ENCODE results near the gene EPRS1. TPM values are rescaled to one million over a fixed set of nuclear protein-coding genes. Genes with fewer than 3 reads are reported as not detected.
A peak's percentile ranks its signal among the peaks of the same experiment; 100 is the strongest.

EPRS1 gene
- total and polyA plus RNA-seq, 2 of the 13 experiments (the other 11 are each of a cell fraction or from before 2014, with no cell fraction given): 86.1 to 124 TPM

GRCh38 chr1:220089650-220090556 is 43.6 kb upstream of the EPRS1 start, which contains the start of gene BPNT1 (continued):
- TF ChIP-seq ZNF350 (CRISPR knock-in tag; IDR thresholded peaks at IDR 0.05; ENCODE audit: borderline replicate concordance, low read depth) (peak; percentile 73; the same call in 1 of the 2 replicates), EHMT2 (IDR thresholded peaks at IDR 0.05; ENCODE audit: borderline replicate concordance, low read depth, low read length) (no peak), ZNF17 (CRISPR knock-in tag; IDR thresholded peaks at IDR 0.05) (no peak), NR2F6 (IDR thresholded peaks at IDR 0.05) (0 out of 2 replicates have a peak, but pooled peaks have one; percentile 13), NR2F6 (CRISPR knock-in tag; IDR thresholded peaks at IDR 0.05) (no peak), BATF2 (CRISPR knock-in tag; IDR thresholded peaks at IDR 0.05) (no peak), THYN1 (CRISPR knock-in tag; IDR thresholded peaks at IDR 0.05; ENCODE audit: borderline replicate concordance, low read depth) (no peak), MIER3 (CRISPR knock-in tag; IDR thresholded peaks at IDR 0.05; ENCODE audit: borderline replicate concordance) (peak; percentile 60; the same call in 1 of the 2 replicates), SOX13 (IDR thresholded peaks at IDR 0.05) (no peak), SOX13 (CRISPR knock-in tag; conservative IDR thresholded peaks at IDR 0.05 in 1 of 2, IDR thresholded peaks at IDR 0.05 in 1 of 2) (peak in 1 of 2 experiments; percentile 36; a peak in 1 of 4 replicates), GATAD1 (CRISPR knock-in tag; IDR thresholded peaks at IDR 0.05) (peak; percentile 85), HMG20A (CRISPR knock-in tag; IDR thresholded peaks at IDR 0.05; ENCODE audit: borderline replicate concordance) (no peak), ATF4 (CRISPR knock-in tag; IDR thresholded peaks at IDR 0.05) (no peak), SRF (IDR thresholded peaks at IDR 0.05; ENCODE audit: low read depth, low read length) (no peak), RFXAP (CRISPR knock-in tag; IDR thresholded peaks at IDR 0.05; ENCODE audit: borderline replicate concordance) (peak; percentile 63; the same call in 1 of the 2 replicates), ZNF724P (CRISPR knock-in tag; IDR thresholded peaks at IDR 0.05; ENCODE audit: borderline replicate concordance) (no peak), GLMP (CRISPR knock-in tag; IDR thresholded peaks at IDR 0.05; ENCODE audit: borderline replicate concordance) (no peak), ZNF577 (CRISPR knock-in tag; IDR thresholded peaks at IDR 0.05; ENCODE audit: borderline replicate concordance, low read depth) (no peak), SOX5 (CRISPR knock-in tag; IDR thresholded peaks at IDR 0.05; ENCODE audit: borderline replicate concordance) (0 out of 2 replicates have a peak, but pooled peaks have one; percentile 13), ZNF552 (CRISPR knock-in tag; IDR thresholded peaks at IDR 0.05; ENCODE audit: borderline replicate concordance) (no peak; the same call in 1 of the 2 replicates)
- TF ChIP-seq, protein P1, sequence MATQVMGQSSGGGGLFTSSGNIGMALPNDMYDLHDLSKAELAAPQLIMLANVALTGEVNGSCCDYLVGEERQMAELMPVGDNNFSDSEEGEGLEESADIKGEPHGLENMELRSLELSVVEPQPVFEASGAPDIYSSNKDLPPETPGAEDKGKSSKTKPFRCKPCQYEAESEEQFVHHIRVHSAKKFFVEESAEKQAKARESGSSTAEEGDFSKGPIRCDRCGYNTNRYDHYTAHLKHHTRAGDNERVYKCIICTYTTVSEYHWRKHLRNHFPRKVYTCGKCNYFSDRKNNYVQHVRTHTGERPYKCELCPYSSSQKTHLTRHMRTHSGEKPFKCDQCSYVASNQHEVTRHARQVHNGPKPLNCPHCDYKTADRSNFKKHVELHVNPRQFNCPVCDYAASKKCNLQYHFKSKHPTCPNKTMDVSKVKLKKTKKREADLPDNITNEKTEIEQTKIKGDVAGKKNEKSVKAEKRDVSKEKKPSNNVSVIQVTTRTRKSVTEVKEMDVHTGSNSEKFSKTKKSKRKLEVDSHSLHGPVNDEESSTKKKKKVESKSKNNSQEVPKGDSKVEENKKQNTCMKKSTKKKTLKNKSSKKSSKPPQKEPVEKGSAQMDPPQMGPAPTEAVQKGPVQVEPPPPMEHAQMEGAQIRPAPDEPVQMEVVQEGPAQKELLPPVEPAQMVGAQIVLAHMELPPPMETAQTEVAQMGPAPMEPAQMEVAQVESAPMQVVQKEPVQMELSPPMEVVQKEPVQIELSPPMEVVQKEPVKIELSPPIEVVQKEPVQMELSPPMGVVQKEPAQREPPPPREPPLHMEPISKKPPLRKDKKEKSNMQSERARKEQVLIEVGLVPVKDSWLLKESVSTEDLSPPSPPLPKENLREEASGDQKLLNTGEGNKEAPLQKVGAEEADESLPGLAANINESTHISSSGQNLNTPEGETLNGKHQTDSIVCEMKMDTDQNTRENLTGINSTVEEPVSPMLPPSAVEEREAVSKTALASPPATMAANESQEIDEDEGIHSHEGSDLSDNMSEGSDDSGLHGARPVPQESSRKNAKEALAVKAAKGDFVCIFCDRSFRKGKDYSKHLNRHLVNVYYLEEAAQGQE (IDR thresholded peaks at IDR 0.05; ENCODE audit: borderline replicate concordance in 1 of 2, low read depth in 1 of 2, low read length in 2 of 2): no peak; a peak in 1 of 4 replicates
- TF ChIP-seq, protein P2, sequence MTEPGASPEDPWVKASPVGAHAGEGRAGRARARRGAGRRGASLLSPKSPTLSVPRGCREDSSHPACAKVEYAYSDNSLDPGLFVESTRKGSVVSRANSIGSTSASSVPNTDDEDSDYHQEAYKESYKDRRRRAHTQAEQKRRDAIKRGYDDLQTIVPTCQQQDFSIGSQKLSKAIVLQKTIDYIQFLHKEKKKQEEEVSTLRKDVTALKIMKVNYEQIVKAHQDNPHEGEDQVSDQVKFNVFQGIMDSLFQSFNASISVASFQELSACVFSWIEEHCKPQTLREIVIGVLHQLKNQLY (CRISPR knock-in tag; IDR thresholded peaks at IDR 0.05): peak; percentile 28; the same call in 1 of the 2 replicates
